ENCODE measurements around the gene TMEM138. TPM values are rescaled to one million over a fixed set of nuclear protein-coding genes. Genes with fewer than 3 reads are reported as not detected.

TMEM138 gene
- total RNA-seq, 1 experiment from 2014 or later = 38.8 TPM

GRCh38 chr11:61331651-61332050, 30.5 kb upstream of the TMEM138 start (continued):
- TF ChIP-seq ZMAT4 (CRISPR knock-in tag; IDR thresholded peaks at IDR 0.05) (no peak), ZNF121 (CRISPR knock-in tag; IDR thresholded peaks at IDR 0.05) (no peak), TEAD4 (CRISPR knock-in tag; IDR thresholded peaks at IDR 0.05) (no peak), EMX1 (CRISPR knock-in tag; IDR thresholded peaks at IDR 0.05) (no peak)

GRCh38 chr11:61332281-61332796, 29.8 kb upstream of the TMEM138 start:
- no peak for TF ChIP-seq ZNF396 (CRISPR knock-in tag; IDR thresholded peaks at IDR 0.05; ENCODE audit: borderline replicate concordance)
- peak; percentile 25; the same call in 1 of the 2 replicates for TF ChIP-seq TCF7 (CRISPR knock-in tag; IDR thresholded peaks at IDR 0.05; ENCODE audit: low read depth)
- Mint-ChIP-seq H3K27ac (peak overlapping the region; percentile 43), H3K9me3 (no peaks in the 10 kb centered on the region), H3K27me3 (ENCODE audit: low read depth) (no peaks in the 10 kb centered on the region), H3K36me3 (peaks cover 28% of the 10 kb centered on the region), H3K4me3 (peak overlapping the region; percentile 98), H3K4me1 (peaks cover 48% of the 10 kb centered on the region)
- ChIA-PET CTCF (interaction anchor here (1.3 kb wide), 1 partner anchor 53 kb away, joined by 3 read pairs; no protein-coding TSS in a partner anchor), POLR2A (no interaction called here)
- no peak for DNase-seq (ENCODE audit: low spot score)
- peak; percentile 3; the same call in 1 of the 2 replicates for ATAC-seq

- ATAC-seq (peak; percentile 89), DNase-seq (ENCODE audit: low spot score) (peak; percentile 99)
- Mint-ChIP-seq H3K4me3 (peak within 1 kb of the TSS; percentile 98), H3K27ac (peak within 1 kb of the TSS; percentile 98), H3K27me3 (ENCODE audit: low read depth) (no peaks in the 10 kb centered on the region), H3K4me1 (peaks cover 48% of the 10 kb centered on the region), H3K36me3 (peaks cover 23% of the 10 kb centered on the region), H3K9me3 (no peaks in the 10 kb centered on the region)
- CTCF ChIA-PET = interaction anchor here (0.7 to 8.1 kb wide), 7 partner anchors 29 to 113 kb away, joined by 3 to 346 read pairs (median 4); partner anchors contain the start of genes CPSF7, SDHAF2, TMEM138 and TMEM216
- POLR2A ChIA-PET = interaction anchor here (1.4 to 2.2 kb wide), 3 partner anchors 29 to 53 kb away, joined by 3 to 15 read pairs (median 6); partner anchors contain the start of genes CYB561A3, TMEM138 and VWCE
- TF ChIP-seq FOXJ3 (CRISPR knock-in tag; IDR thresholded peaks at IDR 0.05; ENCODE audit: borderline replicate concordance) = no peak
- TF ChIP-seq ARID4B (CRISPR knock-in tag; IDR thresholded peaks at IDR 0.05; ENCODE audit: borderline replicate concordance) = peak; percentile 65; the same call in 1 of the 2 replicates
- TF ChIP-seq NR2C2 (CRISPR knock-in tag; IDR thresholded peaks at IDR 0.05) = no peak
- TF ChIP-seq KAT7 (CRISPR knock-in tag; IDR thresholded peaks at IDR 0.05; ENCODE audit: borderline replicate concordance) = 0 out of 2 replicates have a peak, but pooled peaks have one; percentile 52
- TF ChIP-seq ZNF232 (CRISPR knock-in tag; IDR thresholded peaks at IDR 0.05) = peak; percentile 97
- peak; percentile 96 for TF ChIP-seq MAX (CRISPR knock-in tag; IDR thresholded peaks at IDR 0.05)
- TF ChIP-seq ZNF671 (CRISPR knock-in tag; IDR thresholded peaks at IDR 0.05) = no peak
- no peak for TF ChIP-seq NFYB (CRISPR knock-in tag; conservative IDR thresholded peaks at IDR 0.05; ENCODE audit: low read depth)
- no peak for TF ChIP-seq MXD4 (CRISPR knock-in tag; IDR thresholded peaks at IDR 0.05; ENCODE audit: borderline replicate concordance)
- TF ChIP-seq ETV6 (CRISPR knock-in tag; IDR thresholded peaks at IDR 0.05) = peak; percentile 84
- no peak for TF ChIP-seq EMX1 (CRISPR knock-in tag; IDR thresholded peaks at IDR 0.05)
- TF ChIP-seq ZNF317 (CRISPR knock-in tag; IDR thresholded peaks at IDR 0.05; ENCODE audit: borderline replicate concordance, low read depth) = no peak
- no peak for TF ChIP-seq ZNF263 (CRISPR knock-in tag; IDR thresholded peaks at IDR 0.05; ENCODE audit: low read depth)
- no peak; the same call in 1 of the 2 replicates for TF ChIP-seq NR1H2 (CRISPR knock-in tag; IDR thresholded peaks at IDR 0.05)
- TF ChIP-seq ATF6 (CRISPR knock-in tag; IDR thresholded peaks at IDR 0.05) = no peak
- TF ChIP-seq STAT6 (CRISPR knock-in tag; conservative IDR thresholded peaks at IDR 0.05; ENCODE audit: low read depth) = no peak
Measured at GRCh38 chr11:61332797-61333549, 29.2 kb upstream of the TMEM138 start, which contains the start of the genes DDB1 and TKFC. DDB1 (minus strand) TSS chr11:61333105; CDS start chr11:61332968, 137 bp downstream. TKFC (plus strand) TSS chr11:61333228; CDS start chr11:61334729, 1,501 bp downstream.
